ENCODE data around the gene ZFAND3. TPM values are rescaled to one million over a fixed set of nuclear protein-coding genes. Genes with fewer than 3 reads are reported as not detected.

The ZFAND3 gene
- total RNA-seq, 1 experiment from 2014 or later, result 75.0 TPM

DNA sequence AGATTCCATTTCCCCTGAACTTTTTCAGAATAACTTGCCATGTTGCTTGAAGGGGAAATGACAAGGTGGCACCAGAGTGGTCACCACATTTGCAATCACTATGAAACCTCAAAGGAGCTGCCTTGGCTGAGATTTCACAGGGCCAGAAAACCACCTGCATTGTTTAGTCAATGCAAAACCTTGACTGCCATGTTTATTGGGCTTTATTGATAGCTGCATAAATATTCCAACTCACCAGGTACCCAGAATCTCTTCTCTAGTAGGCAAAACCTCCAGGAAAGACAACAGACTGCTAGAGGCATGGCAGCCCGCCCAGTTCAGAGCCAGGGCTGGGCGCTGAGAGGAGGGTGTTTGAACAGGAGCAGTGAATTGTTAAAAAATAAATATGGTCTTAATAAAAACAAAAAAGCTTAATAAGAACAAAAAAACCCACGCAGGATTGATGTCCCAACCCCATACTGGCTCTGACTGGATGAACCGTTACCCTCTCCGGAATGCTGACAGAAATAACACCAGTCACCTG is 375.6 kb downstream of the ZFAND3 start:
- H3K9me3 Mint-ChIP-seq (ENCODE audit: low read depth, unreplicated experiment), result no peaks in the 10 kb centered on the region
- no peaks in the 10 kb centered on the region for H3K36me3 Mint-ChIP-seq (ENCODE audit: insufficient read depth, unreplicated experiment)
- no peak overlapping the region for H3K27ac Mint-ChIP-seq (ENCODE audit: unreplicated experiment)
- no peaks in the 10 kb centered on the region for H3K27me3 Mint-ChIP-seq (ENCODE audit: unreplicated experiment)
- no TSS peak for BruUV-seq (replicated peaks)
- H3K4me1 Mint-ChIP-seq (ENCODE audit: low read depth, unreplicated experiment), result no peaks in the 10 kb centered on the region
- TF ChIP-seq, protein P1, sequence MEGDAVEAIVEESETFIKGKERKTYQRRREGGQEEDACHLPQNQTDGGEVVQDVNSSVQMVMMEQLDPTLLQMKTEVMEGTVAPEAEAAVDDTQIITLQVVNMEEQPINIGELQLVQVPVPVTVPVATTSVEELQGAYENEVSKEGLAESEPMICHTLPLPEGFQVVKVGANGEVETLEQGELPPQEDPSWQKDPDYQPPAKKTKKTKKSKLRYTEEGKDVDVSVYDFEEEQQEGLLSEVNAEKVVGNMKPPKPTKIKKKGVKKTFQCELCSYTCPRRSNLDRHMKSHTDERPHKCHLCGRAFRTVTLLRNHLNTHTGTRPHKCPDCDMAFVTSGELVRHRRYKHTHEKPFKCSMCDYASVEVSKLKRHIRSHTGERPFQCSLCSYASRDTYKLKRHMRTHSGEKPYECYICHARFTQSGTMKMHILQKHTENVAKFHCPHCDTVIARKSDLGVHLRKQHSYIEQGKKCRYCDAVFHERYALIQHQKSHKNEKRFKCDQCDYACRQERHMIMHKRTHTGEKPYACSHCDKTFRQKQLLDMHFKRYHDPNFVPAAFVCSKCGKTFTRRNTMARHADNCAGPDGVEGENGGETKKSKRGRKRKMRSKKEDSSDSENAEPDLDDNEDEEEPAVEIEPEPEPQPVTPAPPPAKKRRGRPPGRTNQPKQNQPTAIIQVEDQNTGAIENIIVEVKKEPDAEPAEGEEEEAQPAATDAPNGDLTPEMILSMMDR (IDR thresholded peaks at IDR 0.05; ENCODE audit: unreplicated experiment), result no peak
- DNase-seq, result no peak
- H3K4me3 Mint-ChIP-seq (ENCODE audit: low read depth, unreplicated experiment), result no peak overlapping the region
- CTCF ChIA-PET, result no interaction called here
- intact Hi-C loops (cut with micrococcal nuclease; ENCODE audit: unreplicated experiment), result no loop called here

DNA sequence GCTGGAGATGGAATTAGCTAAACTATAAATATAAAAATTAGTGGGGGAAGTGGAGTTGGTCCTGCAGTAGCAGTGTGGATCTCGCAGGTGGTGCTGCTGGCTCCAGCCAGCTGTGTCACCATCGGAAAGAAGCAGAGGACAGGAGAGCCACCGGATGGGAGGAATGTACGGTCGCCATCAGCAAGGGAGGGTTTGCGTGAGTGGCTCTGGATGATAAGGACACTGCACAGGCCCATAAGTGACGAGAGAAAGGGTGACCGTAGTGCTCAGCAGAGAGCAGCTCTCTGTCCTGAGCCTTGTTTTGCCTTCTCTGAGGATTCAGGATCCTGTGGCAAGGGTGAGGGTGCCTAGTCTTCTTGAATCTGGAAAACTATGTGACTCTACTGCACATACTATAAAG is 378.7 kb downstream of the ZFAND3 start:
- H3K36me3 Mint-ChIP-seq (ENCODE audit: insufficient read depth, unreplicated experiment), result no peaks in the 10 kb centered on the region
- H3K9me3 Mint-ChIP-seq (ENCODE audit: low read depth, unreplicated experiment), result no peaks in the 10 kb centered on the region
- CTCF ChIA-PET, result no interaction called here
- no peak for DNase-seq
- TF ChIP-seq, protein P1 (IDR thresholded peaks at IDR 0.05; ENCODE audit: unreplicated experiment), result no peak
- no TSS peak for BruUV-seq (replicated peaks)
- no peak overlapping the region for H3K27ac Mint-ChIP-seq (ENCODE audit: unreplicated experiment)
- H3K27me3 Mint-ChIP-seq (ENCODE audit: unreplicated experiment), result no peaks in the 10 kb centered on the region
- H3K4me1 Mint-ChIP-seq (ENCODE audit: low read depth, unreplicated experiment), result no peaks in the 10 kb centered on the region
- intact Hi-C loops (cut with micrococcal nuclease; ENCODE audit: unreplicated experiment), result no loop called here
- no peak overlapping the region for H3K4me3 Mint-ChIP-seq (ENCODE audit: low read depth, unreplicated experiment)

Other genes starting within 250 kb of the ZFAND3 start
- gene MDGA1, start 121.8 kb upstream of the ZFAND3 start, total RNA-seq (2022), result 7.0 and 7.2 TPM in 2 replicates

All from Calu3 (cell line).